ENCODE measurements around the gene TBC1D3H.
"Not testable (repeated sequence)": the region's sequence is repeated elsewhere in the genome, so short reads cannot be mapped to it uniquely, and the experiment has no call there.

The TBC1D3H gene
- 0 reads per million in 4 donors for total RNA-seq

GRCh38 chr17:36388385-36389245, at the start of gene TBC1D3H:
Gene TBC1D3H, minus strand, starts transcription at chr17:36388435. Its CDS starts 1,540 bp downstream, at chr17:36386895.
- DNase-seq, result not testable (repeated sequence)

GRCh38 chr17:36428891-36429290, 40.7 kb upstream of the TBC1D3H start:
- DNase-seq, result not testable (repeated sequence)

- not testable (repeated sequence) for DNase-seq
These were observed 27.1 kb upstream of the TBC1D3H start for GRCh38 chr17:36415180-36415941.

GRCh38 chr17:36390943-36391645, 2.9 kb upstream of the TBC1D3H start:
- DNase-seq, result not testable (repeated sequence)

GRCh38 chr17:36375938-36376337, 12.3 kb downstream of the TBC1D3H start:
- not testable (repeated sequence) for DNase-seq

GRCh38 chr17:36362496-36362895, 25.7 kb downstream of the TBC1D3H start:
- DNase-seq, result not testable (repeated sequence)
